Measurements from ENCODE around the gene PPP1R7. TPM values are rescaled to one million over a fixed set of nuclear protein-coding genes. Genes with fewer than 3 reads are reported as not detected.

The PPP1R7 gene
- total RNA-seq, 1 donor from 2014 or later: 118 TPM

DNA sequence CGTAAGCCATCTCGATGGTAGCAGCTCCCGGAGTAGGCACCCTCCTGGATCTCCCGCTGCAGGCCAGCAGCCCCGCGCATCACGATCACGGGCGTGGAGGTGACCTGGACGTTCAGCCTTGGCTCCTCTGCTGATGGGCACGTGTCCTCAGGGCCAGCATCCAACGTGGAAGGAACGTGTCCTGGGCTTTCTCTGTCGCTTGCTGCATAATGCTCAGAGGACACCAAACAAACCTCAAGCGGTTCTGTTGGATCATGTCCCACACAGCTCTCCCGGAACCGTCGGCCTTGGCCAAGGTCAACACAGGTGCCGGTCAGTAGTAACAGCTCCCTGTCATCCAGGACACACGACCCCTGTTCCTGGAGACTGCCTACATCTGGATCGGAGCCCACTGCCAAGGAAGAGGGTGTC lies 24.1 kb upstream of the PPP1R7 start:
- Mint-ChIP-seq H3K4me3 (no peak overlapping the region), H3K27ac (peak overlapping the region; percentile 98), H3K27me3 (ENCODE audit: insufficient read depth) (no peaks in the 10 kb centered on the region), H3K4me1 (ENCODE audit: low read depth) (peaks cover 54% of the 10 kb centered on the region), H3K9me3 (peaks cover under 1% of the 10 kb centered on the region), H3K36me3 (ENCODE audit: low read depth) (peaks cover 52% of the 10 kb centered on the region)
- intact Hi-C loops (cut with micrococcal nuclease): no loop called here
- DNase-seq (ENCODE audit: low spot score): no peak

DNA sequence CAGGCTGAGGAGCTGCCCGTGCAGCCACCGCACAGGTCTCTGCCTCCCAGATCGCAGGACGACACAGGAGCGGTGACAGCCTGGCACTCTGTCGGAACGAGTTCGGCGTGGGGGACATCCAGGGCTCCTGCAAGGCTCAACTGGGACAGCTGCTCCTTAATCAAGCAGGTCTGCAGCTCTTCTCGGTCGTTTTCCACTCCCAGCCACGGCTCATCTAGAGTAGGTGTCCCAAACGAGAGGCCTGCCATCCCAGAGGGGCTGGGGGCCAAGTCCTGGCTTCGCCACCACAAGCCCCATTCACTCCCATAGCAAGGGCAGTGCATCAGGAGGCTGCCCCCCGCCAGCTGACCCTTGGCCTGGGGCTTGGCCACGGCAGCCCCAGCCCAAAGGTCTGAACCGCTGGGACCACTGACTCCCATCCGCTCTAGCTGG lies 23.5 kb upstream of the PPP1R7 start:
- Mint-ChIP-seq H3K36me3 (ENCODE audit: low read depth) (peaks cover 46% of the 10 kb centered on the region), H3K27ac (peak overlapping the region; percentile 98), H3K4me1 (ENCODE audit: low read depth) (peaks cover 49% of the 10 kb centered on the region), H3K9me3 (no peaks in the 10 kb centered on the region), H3K4me3 (peak overlapping the region; percentile 71), H3K27me3 (ENCODE audit: insufficient read depth) (no peaks in the 10 kb centered on the region)
- intact Hi-C loops (cut with micrococcal nuclease): loop anchor here (1.0 kb wide), 2 partner anchors 23 to 24 kb away; partner anchors contain the start of genes MTERF4 and PASK
- DNase-seq (ENCODE audit: low spot score): no peak

DNA sequence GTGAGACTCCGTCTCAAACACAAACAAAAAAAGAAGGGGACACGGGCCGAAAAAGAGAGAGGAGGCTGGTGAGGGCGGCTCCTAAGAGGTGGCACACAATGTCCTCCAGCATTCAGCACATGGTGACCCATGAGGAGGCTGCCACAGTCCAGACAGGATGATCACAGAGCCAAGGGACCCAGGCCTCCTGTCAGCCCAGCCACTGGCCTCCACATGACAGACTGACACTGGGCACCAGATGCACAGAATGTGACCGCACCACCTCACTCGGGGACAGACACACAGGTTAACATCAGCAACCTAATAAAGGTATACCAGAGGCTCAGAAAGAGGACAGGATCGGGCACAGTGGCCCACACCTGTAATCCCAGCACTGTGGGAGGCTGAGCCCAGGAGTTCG lies 22.0 kb upstream of the PPP1R7 start:
- Mint-ChIP-seq H3K4me3 (peak overlapping the region; percentile 71), H3K4me1 (ENCODE audit: low read depth) (peaks cover 57% of the 10 kb centered on the region), H3K36me3 (ENCODE audit: low read depth) (peaks cover 51% of the 10 kb centered on the region), H3K27ac (peak overlapping the region; percentile 98), H3K9me3 (no peaks in the 10 kb centered on the region), H3K27me3 (ENCODE audit: insufficient read depth) (no peaks in the 10 kb centered on the region)
- intact Hi-C loops (cut with micrococcal nuclease): no loop called here
- no peak for DNase-seq (ENCODE audit: low spot score)

DNA sequence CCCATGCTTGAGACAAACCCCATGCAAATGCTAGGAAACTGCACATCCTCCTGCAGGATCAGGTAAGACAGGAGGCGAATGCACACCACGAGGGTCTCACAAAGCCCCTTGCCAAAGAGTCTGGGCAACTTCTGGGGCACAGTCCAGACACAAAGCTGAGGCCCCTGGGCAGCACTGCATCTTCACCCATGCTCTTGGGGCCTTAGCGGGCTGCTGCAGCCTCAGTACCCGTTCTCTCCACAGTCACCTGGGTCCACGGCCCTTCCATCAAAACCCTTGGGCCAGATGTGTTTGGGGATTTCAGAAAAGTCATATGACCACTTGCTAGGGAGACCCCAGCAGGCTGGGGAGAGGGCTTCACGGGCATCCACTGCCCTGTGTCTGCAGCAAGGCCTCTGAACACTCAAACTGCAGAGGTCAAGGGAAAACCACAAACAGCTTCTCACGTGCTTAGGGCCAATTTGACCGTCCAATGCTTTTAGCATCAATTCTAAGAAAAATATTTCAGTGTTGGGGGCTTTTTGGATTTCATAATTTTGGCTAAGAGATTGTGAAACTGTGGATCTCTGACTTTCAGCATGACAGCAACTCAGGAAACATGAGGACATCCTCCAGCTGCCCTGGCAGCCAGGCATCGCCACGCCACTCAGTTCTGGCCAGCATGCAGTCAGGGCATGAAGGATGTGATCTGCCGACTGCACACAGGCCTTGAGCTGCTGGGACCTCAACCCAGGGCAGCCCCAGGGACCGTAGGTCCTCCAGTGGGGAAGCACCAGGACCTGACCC lies 21.0 kb upstream of the PPP1R7 start:
- H3K9me3 Mint-ChIP-seq: no peaks in the 10 kb centered on the region
- H3K27ac Mint-ChIP-seq: peak overlapping the region; percentile 98
- H3K4me3 Mint-ChIP-seq: peak overlapping the region; percentile 3
- no peaks in the 10 kb centered on the region for H3K27me3 Mint-ChIP-seq (ENCODE audit: insufficient read depth)
- peaks cover 51% of the 10 kb centered on the region for H3K4me1 Mint-ChIP-seq (ENCODE audit: low read depth)
- no peak for DNase-seq (ENCODE audit: low spot score)
- intact Hi-C loops (cut with micrococcal nuclease): no loop called here
- H3K36me3 Mint-ChIP-seq (ENCODE audit: low read depth): peaks cover 49% of the 10 kb centered on the region

DNA sequence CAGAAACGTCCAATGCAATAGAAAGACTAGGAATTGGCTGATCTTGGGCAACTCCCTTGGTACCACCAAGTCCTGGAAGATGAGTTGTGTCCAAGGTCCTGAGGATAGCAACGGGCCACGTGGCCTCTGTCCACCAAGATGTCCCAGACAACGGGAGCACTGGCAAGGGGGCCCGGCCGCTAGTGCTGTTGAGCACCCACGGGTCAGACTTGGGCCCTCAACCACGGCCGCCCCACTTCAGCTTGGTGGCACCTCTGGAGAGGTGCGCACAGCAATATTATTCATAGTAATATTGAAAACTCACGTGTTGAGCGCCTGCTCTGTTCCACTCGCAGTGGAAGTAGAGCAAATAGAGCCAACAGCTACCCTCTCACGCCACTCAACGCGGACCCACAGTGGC lies 20.0 kb upstream of the PPP1R7 start:
- H3K36me3 Mint-ChIP-seq (ENCODE audit: low read depth): peaks cover 51% of the 10 kb centered on the region
- intact Hi-C loops (cut with micrococcal nuclease): no loop called here

DNA sequence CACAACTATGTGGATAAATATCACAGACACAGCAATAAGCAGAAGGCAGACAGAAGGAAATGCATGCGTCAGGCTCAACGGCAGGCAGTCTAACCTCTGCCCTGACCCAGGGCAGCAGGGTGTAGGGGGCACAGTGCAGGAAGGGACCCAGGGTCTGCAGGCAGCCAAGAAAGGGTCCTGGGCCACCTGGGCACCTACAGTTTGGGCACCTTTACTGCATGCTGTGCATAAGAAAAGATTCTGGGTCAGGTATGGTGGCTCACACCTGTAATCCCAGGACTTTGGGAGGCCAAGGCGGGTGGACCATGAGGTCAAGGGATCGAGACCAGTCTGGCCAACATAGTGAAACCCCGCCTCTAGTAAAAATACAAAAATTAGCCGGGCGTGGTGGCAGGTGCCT lies 18.7 kb upstream of the PPP1R7 start:
- intact Hi-C loops (cut with micrococcal nuclease): no loop called here
- Mint-ChIP-seq H3K36me3 (ENCODE audit: low read depth) (peaks cover 54% of the 10 kb centered on the region), H3K4me1 (ENCODE audit: low read depth) (peaks cover 44% of the 10 kb centered on the region), H3K27me3 (ENCODE audit: insufficient read depth) (no peaks in the 10 kb centered on the region), H3K9me3 (no peaks in the 10 kb centered on the region), H3K27ac (no peak overlapping the region), H3K4me3 (no peak overlapping the region)
- no peak for DNase-seq (ENCODE audit: low spot score)

More for the DNA sequence above, 20.0 kb upstream of the PPP1R7 start:
- Mint-ChIP-seq H3K9me3 (no peaks in the 10 kb centered on the region), H3K27me3 (ENCODE audit: insufficient read depth) (no peaks in the 10 kb centered on the region), H3K4me3 (no peak overlapping the region), H3K4me1 (ENCODE audit: low read depth) (peaks cover 51% of the 10 kb centered on the region), H3K27ac (no peak overlapping the region)
- DNase-seq (ENCODE audit: low spot score): no peak

DNA sequence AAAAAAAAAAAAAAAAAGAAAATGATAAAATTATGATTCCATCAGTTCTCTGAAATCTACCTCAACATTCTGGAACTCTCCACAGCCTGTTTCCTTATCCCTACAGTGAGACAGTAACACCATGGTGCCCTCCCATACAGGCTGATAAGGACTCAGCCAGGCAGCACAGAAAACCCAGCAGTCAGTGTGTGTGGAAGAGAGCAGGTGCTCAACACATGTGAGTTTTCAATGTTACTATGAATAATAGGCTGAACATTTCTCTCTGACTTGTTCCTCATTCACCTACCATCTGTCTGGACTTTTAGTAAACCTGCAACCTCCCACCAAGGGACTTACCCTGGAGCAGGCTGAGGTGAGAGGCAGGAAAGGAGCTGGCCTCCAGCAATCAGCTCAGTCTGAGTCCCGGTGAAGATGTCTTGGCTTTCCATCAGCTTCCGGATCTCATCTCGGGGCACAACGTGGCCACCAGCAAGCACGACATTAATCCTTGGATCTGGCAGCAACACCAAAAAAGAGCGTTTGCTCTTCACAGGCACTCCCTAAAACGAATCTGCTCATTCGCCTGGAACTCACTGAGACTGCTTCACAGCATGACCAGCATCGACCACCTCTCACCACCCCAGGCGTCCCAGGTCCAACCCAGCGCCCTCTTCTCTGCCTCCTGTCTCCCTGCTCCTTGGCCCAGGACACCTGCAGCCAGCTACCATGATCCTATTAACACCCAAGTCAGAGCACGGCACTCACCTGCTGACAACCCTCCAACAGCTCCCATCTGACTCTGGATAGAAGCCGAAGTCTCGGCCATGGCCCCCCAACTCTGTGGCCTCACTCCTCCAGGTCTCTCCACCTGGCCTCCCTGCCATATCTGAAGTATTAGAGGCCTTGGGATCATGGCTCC lies 17.5 kb upstream of the PPP1R7 start:
- no peak for DNase-seq (ENCODE audit: low spot score)
- intact Hi-C loops (cut with micrococcal nuclease): no loop called here
- H3K27ac Mint-ChIP-seq: peak overlapping the region; percentile 31
- peaks cover 34% of the 10 kb centered on the region for H3K4me1 Mint-ChIP-seq (ENCODE audit: low read depth)
- H3K4me3 Mint-ChIP-seq: no peak overlapping the region
- peaks cover 49% of the 10 kb centered on the region for H3K36me3 Mint-ChIP-seq (ENCODE audit: low read depth)
- H3K9me3 Mint-ChIP-seq: no peaks in the 10 kb centered on the region
- no peaks in the 10 kb centered on the region for H3K27me3 Mint-ChIP-seq (ENCODE audit: insufficient read depth)

DNA sequence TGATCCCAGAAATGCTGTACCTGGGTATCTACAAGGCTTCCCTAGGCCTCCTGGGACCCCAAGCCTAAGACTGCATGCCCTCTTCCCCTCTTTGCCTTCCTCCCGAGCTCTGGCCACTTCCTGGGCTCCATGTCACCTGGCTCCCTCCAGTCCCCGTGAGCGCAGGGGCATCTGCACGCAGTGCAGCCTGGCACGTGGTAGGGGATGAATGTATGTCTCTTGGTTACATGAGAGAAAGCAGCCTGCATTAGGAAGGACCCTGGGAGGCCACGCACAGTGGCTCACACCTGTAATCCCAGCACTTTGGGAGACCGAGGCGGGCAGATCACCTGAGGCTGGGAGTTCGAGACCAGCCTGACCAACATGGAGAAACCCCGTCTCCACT lies 16.8 kb upstream of the PPP1R7 start:
- no peak for DNase-seq (ENCODE audit: low spot score)
- H3K27me3 Mint-ChIP-seq (ENCODE audit: insufficient read depth): no peaks in the 10 kb centered on the region
- peak overlapping the region; percentile 31 for H3K27ac Mint-ChIP-seq
- H3K9me3 Mint-ChIP-seq: no peaks in the 10 kb centered on the region
- intact Hi-C loops (cut with micrococcal nuclease): no loop called here
- H3K36me3 Mint-ChIP-seq (ENCODE audit: low read depth): peaks cover 46% of the 10 kb centered on the region
- H3K4me3 Mint-ChIP-seq: no peak overlapping the region
- peaks cover 28% of the 10 kb centered on the region for H3K4me1 Mint-ChIP-seq (ENCODE audit: low read depth)

DNA sequence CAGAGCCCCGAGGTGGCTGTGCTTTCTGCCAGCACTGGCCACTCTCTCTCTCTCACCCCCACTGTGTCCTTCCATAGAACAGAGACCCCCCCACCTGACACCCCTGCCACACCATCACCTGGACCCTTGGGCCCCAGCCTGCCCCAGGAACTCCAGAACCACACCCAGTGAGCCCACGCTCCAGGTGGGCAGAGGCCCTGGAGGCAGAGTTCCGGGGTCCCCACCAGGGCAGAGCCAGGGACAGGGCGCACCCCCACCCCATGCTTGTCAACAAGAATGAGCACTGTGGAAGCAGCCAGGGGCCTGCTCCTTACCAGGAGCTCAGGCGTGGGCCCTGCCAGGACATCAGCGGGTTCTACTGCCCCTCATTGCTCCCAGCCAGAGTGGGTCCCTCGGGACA lies 15.6 kb upstream of the PPP1R7 start:
- no peaks in the 10 kb centered on the region for H3K9me3 Mint-ChIP-seq
- peaks cover 44% of the 10 kb centered on the region for H3K36me3 Mint-ChIP-seq (ENCODE audit: low read depth)
- peaks cover 15% of the 10 kb centered on the region for H3K4me1 Mint-ChIP-seq (ENCODE audit: low read depth)
- H3K4me3 Mint-ChIP-seq: no peak overlapping the region
- H3K27me3 Mint-ChIP-seq (ENCODE audit: insufficient read depth): no peaks in the 10 kb centered on the region
- no peak overlapping the region for H3K27ac Mint-ChIP-seq
- intact Hi-C loops (cut with micrococcal nuclease): no loop called here
- no peak for DNase-seq (ENCODE audit: low spot score)

DNA sequence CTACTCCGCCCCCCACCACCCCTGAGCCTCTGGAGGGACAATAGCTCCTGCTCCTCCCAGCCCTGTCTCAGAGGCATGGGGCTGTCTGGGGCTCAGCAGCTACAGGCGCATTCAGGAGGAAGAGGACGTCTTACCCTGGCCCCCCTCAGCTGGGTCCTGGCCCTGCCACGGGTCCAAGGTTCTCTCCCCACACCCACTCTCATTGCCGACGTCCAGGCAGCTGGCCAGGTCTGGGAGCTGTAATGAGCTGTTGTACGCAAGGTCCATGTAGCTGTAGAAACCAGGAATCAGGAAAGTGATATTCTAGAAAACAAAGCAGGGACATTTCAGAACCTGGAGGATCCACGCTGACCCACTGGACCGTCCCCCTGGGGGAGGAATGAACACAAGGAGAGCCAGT lies 14.5 kb upstream of the PPP1R7 start:
- intact Hi-C loops (cut with micrococcal nuclease): no loop called here
- no peak for DNase-seq (ENCODE audit: low spot score)
- H3K9me3 Mint-ChIP-seq: no peaks in the 10 kb centered on the region
- H3K4me1 Mint-ChIP-seq (ENCODE audit: low read depth): peaks cover 9% of the 10 kb centered on the region
- H3K27me3 Mint-ChIP-seq (ENCODE audit: insufficient read depth): no peaks in the 10 kb centered on the region
- no peak overlapping the region for H3K27ac Mint-ChIP-seq
- no peak overlapping the region for H3K4me3 Mint-ChIP-seq
- H3K36me3 Mint-ChIP-seq (ENCODE audit: low read depth): peaks cover 37% of the 10 kb centered on the region

DNA sequence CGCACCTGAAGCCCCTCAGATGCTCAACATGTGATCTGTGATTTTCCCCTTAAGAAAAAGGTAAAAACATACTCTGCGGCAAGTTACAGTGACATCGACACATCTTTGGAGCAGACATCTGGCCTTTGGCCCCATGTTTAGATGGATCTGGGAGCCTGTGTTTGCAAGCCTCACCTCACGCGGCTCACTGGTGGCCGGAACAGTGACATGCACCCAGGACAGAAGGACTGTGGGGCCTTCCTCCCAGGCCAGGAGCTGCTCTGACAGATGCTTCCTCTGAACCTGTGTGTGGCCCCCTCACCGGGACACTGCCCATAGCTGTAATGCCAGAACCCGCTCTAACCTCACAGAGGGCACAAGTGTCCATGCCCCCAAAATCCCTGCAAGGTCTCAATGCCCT lies 14.1 kb upstream of the PPP1R7 start:
- Mint-ChIP-seq H3K27me3 (ENCODE audit: insufficient read depth) (no peaks in the 10 kb centered on the region), H3K9me3 (no peaks in the 10 kb centered on the region), H3K27ac (no peak overlapping the region), H3K36me3 (ENCODE audit: low read depth) (peaks cover 37% of the 10 kb centered on the region), H3K4me1 (ENCODE audit: low read depth) (peaks cover 9% of the 10 kb centered on the region), H3K4me3 (no peak overlapping the region)
- no peak for DNase-seq (ENCODE audit: low spot score)
- intact Hi-C loops (cut with micrococcal nuclease): no loop called here

DNA sequence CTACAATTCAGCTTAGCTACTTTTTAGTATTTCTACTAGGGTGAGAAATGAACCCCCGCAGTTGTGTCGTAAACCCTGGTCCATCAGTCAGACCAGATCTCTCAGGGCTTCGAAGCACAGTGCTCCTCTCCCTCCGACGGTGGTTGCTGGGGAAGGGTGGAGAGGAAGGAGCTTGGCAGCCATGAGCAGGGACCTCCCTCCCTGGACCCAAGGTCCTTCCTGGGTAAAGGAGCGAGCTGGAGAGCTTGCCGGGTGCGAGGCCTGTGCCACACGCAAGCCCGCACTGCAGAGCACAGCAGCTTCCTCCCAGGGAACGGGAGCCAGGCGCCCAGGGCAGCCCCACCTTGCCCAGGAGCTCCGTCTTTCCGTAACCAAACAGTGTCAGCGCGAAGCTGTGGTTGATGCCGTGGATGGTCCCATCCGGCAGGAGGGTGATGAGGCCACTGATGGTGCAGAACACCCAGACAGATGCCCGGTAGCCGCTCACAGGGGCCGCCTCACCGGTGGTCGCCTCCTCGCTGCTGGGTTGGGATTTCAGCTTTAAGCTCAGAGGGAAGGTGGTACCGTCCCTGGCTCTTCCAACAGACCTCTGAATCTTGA lies 13.5 kb upstream of the PPP1R7 start:
- DNase-seq (ENCODE audit: low spot score): no peak
- Mint-ChIP-seq H3K4me1 (ENCODE audit: low read depth) (peaks cover 9% of the 10 kb centered on the region), H3K9me3 (no peaks in the 10 kb centered on the region), H3K27me3 (ENCODE audit: insufficient read depth) (no peaks in the 10 kb centered on the region), H3K27ac (no peak overlapping the region), H3K36me3 (ENCODE audit: low read depth) (peaks cover 40% of the 10 kb centered on the region), H3K4me3 (no peak overlapping the region)
- intact Hi-C loops (cut with micrococcal nuclease): no loop called here

Data from activated T-helper 1 cell treated with anti-CD3 and anti-CD28 coated beads, Interleukin-12 subunit alpha, Interleukin-12 subunit beta, Interleukin-2, Interleukin-4 antibody, amounts not matched to agents 30 ng/mL and 10 ng/mL and 1 ng/mL, durations not matched to agents 14 hours and 24 hours and 36 hours (primary cell).